HFFc6 (cell line): ENCODE data around the gene ZNF831. TPM values are rescaled to one million over a fixed set of nuclear protein-coding genes. Genes with fewer than 3 reads are reported as not detected.

Source experiments
- DNase-seq: peaks from one replicate; pipeline ENCODE4 v3.0.0-alpha.2; 2018
- H3K27ac Mint-ChIP-seq: 2 replicates; pipeline ENCODE4 v1.8.0; 2020; ENCODE audit warnings: mild to moderate bottlenecking, mixed read lengths
- H3K27me3 Mint-ChIP-seq: 2 replicates; pipeline ENCODE4 v1.8.0; 2021; ENCODE audit warnings: mild to moderate bottlenecking, moderate library complexity, mixed read lengths; ENCODE audit not compliant: insufficient read depth
- H3K36me3 Mint-ChIP-seq: 2 replicates; pipeline ENCODE4 v1.8.0; 2021; ENCODE audit warnings: low read depth, mixed read lengths
- H3K4me1 Mint-ChIP-seq: 2 replicates; pipeline ENCODE4 v1.8.0; 2020; ENCODE audit warnings: low read depth, mixed read lengths
- H3K4me3 Mint-ChIP-seq: 2 replicates; pipeline ENCODE4 v1.8.0; 2020; ENCODE audit warnings: mild to moderate bottlenecking, moderate library complexity, mixed read lengths
- H3K9me3 Mint-ChIP-seq: 2 replicates; pipeline ENCODE4 v1.8.0; 2020; ENCODE audit warnings: mild to moderate bottlenecking, mixed read lengths
- total RNA-seq, 6 experiments: library from RNA; stranded (reverse); fragmentation: NEBNext Ultra II Directional; extraction: Animal tissue kit (Norgen Biotek cat#: 25700); gene quantifications; 2 replicates in 1 of 6; 3 replicates in 5 of 6; pipeline ENCODE4 v1.2.3, GENCODE V29; 2021
- TF ChIP-seq, protein P1 (sequence below): fragments of 200-600 bp; sonication (generic); IDR thresholded peaks from 2 replicates; pipeline ENCODE4 v1.5.0; 2021; ENCODE audit warnings: antibody characterized with exemption, mild to moderate bottlenecking

The ZNF831 gene
- total RNA-seq, 6 experiments from 2014 or later = not detected

DNA sequence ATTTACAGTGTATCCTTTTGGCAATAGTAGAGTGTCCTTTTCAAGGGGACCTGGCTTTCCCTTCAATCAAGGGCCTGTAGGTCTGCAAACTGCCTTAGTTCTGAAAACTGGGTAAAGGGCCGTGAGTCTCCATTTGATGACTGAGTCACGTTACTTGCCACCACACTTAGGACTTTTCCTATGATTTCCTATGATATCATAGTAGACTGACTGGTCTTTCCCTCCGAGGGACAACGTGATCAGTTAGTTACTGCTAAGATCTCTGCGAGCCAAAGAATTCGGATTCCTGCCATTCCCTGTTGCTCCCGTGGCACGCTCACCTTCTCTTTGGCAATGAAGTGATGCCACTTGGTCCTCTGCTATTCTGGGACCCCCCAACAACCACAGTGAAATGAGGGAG is 8.4 kb downstream of the ZNF831 start:
- TF ChIP-seq, protein P1, sequence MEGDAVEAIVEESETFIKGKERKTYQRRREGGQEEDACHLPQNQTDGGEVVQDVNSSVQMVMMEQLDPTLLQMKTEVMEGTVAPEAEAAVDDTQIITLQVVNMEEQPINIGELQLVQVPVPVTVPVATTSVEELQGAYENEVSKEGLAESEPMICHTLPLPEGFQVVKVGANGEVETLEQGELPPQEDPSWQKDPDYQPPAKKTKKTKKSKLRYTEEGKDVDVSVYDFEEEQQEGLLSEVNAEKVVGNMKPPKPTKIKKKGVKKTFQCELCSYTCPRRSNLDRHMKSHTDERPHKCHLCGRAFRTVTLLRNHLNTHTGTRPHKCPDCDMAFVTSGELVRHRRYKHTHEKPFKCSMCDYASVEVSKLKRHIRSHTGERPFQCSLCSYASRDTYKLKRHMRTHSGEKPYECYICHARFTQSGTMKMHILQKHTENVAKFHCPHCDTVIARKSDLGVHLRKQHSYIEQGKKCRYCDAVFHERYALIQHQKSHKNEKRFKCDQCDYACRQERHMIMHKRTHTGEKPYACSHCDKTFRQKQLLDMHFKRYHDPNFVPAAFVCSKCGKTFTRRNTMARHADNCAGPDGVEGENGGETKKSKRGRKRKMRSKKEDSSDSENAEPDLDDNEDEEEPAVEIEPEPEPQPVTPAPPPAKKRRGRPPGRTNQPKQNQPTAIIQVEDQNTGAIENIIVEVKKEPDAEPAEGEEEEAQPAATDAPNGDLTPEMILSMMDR = no peak
- Mint-ChIP-seq H3K36me3 (no peaks in the 10 kb centered on the region), H3K27me3 (peaks cover 1% of the 10 kb centered on the region; the same call in 1 of the 2 replicates), H3K9me3 (peaks cover 5% of the 10 kb centered on the region; the same call in 1 of the 2 replicates), H3K27ac (no peak overlapping the region), H3K4me3 (no peak overlapping the region), H3K4me1 (no peaks in the 10 kb centered on the region)
- no peak for DNase-seq

DNA sequence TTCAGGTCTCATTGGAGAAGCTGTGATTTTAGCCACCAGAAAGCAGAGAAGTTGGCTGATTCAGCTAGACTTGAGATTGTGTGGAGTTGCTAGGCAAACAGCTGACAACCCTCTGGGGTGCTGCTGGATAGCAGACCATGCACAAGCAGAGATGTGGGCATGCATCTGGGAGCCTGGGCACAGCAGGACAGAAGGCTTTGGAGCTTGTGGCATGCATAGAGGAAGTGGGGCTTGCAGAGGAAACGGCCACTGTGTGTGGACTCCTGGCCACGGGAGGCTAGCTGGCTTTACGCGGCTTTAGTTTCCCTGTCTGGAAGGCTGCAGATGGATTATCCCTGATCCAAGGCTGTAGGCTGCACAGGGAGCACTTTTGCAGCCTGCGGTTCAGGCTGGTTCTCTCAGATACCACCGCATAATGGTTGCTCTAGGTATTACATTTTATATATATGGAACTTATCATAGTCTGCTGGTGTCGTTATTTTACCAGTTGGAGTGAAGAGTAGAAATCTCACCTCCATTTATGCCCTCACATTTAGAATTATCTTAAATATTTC is 10.4 kb downstream of the ZNF831 start:
- Mint-ChIP-seq H3K27ac (no peak overlapping the region), H3K36me3 (no peaks in the 10 kb centered on the region), H3K4me1 (no peaks in the 10 kb centered on the region), H3K4me3 (no peak overlapping the region), H3K9me3 (peaks cover 5% of the 10 kb centered on the region; the same call in 1 of the 2 replicates), H3K27me3 (peaks cover 2% of the 10 kb centered on the region)
- TF ChIP-seq, protein P1 = no peak
- no peak for DNase-seq

DNA sequence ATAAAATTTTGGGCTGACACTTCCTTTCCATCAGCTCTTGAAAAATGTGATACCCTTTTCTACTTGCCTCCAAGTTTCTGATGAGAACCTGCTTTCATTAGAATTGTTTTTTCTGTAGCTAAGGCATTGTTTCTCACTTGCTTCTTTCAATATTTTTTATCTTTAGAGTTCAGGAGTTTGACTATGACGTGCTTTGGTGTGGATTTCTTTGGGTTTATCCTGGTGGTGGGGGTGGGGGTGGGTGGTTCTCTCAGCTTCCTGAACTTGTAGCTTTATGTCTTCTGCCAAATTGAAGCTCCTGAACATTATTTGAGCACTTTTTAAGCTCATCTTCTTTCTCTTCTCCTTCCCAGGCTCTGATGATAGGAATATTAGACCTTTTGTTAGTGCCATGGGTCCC is 11.4 kb downstream of the ZNF831 start:
- peaks cover 5% of the 10 kb centered on the region; the same call in 1 of the 2 replicates for H3K9me3 Mint-ChIP-seq
- H3K27me3 Mint-ChIP-seq = peaks cover 4% of the 10 kb centered on the region
- no peak overlapping the region for H3K4me3 Mint-ChIP-seq
- TF ChIP-seq, protein P1 = no peak
- no peak for DNase-seq
- H3K4me1 Mint-ChIP-seq = no peaks in the 10 kb centered on the region
- no peak overlapping the region for H3K27ac Mint-ChIP-seq
- H3K36me3 Mint-ChIP-seq = no peaks in the 10 kb centered on the region

- no peaks in the 10 kb centered on the region for H3K4me1 Mint-ChIP-seq
- peaks cover 5% of the 10 kb centered on the region; the same call in 1 of the 2 replicates for H3K9me3 Mint-ChIP-seq
- no peak overlapping the region for H3K4me3 Mint-ChIP-seq
- TF ChIP-seq, protein P1 = no peak
- DNase-seq = no peak
- H3K36me3 Mint-ChIP-seq = no peaks in the 10 kb centered on the region
- H3K27ac Mint-ChIP-seq = no peak overlapping the region
- H3K27me3 Mint-ChIP-seq = peaks cover 3% of the 10 kb centered on the region
Measured at GRCh38 chr20:59175861-59176260, 12.2 kb downstream of the ZNF831 start.

DNA sequence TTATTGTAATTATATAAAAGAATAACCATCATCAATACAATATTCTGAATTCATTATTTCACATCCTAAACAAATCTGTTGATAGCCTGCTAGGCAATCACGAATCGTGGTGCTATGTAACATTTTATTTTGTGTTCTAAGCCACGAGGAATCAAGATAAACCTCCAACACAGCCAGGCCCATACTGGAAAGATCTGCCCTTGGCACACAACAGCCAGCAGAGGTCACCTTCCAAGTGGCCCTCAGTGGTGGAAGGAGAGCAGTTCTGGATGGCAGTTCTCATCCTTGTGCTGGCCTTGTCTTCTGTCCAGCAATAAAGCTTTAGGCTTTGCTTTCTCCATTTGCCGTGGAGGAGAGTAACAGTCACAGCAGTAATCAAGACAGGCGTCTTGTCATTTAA is 13.2 kb downstream of the ZNF831 start:
- H3K27ac Mint-ChIP-seq = no peak overlapping the region
- no peak overlapping the region for H3K4me3 Mint-ChIP-seq
- no peak for DNase-seq
- peaks cover under 1% of the 10 kb centered on the region; the same call in 1 of the 2 replicates for H3K9me3 Mint-ChIP-seq
- TF ChIP-seq, protein P1 = no peak
- H3K27me3 Mint-ChIP-seq = peaks cover 3% of the 10 kb centered on the region
- no peaks in the 10 kb centered on the region for H3K4me1 Mint-ChIP-seq
- no peaks in the 10 kb centered on the region for H3K36me3 Mint-ChIP-seq
